ENCODE data around the gene DENND6A.

DNA sequence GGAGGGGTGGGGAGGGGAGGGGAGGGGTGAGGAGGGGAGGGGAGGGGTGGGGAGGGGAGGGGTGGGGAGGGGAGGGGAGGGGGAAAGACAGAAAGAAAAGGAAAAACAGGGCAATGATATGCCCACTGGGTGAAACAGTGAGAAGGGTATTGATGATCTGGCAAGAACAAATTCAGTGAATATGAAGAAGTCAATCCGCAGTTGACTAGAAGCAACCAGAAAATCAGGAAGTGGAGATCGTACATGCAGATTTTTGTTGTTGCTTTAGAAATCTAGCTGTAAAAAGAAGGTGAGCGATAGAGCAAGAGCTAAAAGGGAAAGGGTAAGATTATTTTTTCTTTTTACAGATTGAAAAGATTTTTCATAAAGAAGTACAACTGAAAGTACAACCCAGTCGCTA lies 48.1 kb downstream of the DENND6A start:
- no peak for TF ChIP-seq CTCF (IDR thresholded peaks at IDR 0.05)
- TF ChIP-seq POLR2A (IDR thresholded peaks at IDR 0.05), result no peak
- no peak for TF ChIP-seq POLR2AphosphoS5 (IDR thresholded peaks at IDR 0.05)
- TF ChIP-seq EP300 (IDR thresholded peaks at IDR 0.05), result no peak

All from sigmoid colon (tissue), 4 donors.